22Rv1 (cell line): ENCODE results near the gene RTCA.
"Not testable (repeated sequence)": the region's sequence is repeated elsewhere in the genome, so short reads cannot be mapped to it uniquely, and the experiment has no call there.

Experiments used
- ZFX ChIP-seq: fragments of 450-650 bp; IDR thresholded peaks from 2 replicates; pipeline ENCODE4 v1.6.1; 2017; ENCODE audit warnings: antibody characterized with exemption, borderline replicate concordance
- TF ChIP-seq, protein P1 (sequence below): fragments of 450-650 bp; IDR thresholded peaks from 2 replicates; pipeline ENCODE4 v1.5.1; 2017; ENCODE audit warnings: mild to moderate bottlenecking

- TF ChIP-seq, protein P1, sequence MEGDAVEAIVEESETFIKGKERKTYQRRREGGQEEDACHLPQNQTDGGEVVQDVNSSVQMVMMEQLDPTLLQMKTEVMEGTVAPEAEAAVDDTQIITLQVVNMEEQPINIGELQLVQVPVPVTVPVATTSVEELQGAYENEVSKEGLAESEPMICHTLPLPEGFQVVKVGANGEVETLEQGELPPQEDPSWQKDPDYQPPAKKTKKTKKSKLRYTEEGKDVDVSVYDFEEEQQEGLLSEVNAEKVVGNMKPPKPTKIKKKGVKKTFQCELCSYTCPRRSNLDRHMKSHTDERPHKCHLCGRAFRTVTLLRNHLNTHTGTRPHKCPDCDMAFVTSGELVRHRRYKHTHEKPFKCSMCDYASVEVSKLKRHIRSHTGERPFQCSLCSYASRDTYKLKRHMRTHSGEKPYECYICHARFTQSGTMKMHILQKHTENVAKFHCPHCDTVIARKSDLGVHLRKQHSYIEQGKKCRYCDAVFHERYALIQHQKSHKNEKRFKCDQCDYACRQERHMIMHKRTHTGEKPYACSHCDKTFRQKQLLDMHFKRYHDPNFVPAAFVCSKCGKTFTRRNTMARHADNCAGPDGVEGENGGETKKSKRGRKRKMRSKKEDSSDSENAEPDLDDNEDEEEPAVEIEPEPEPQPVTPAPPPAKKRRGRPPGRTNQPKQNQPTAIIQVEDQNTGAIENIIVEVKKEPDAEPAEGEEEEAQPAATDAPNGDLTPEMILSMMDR, result not testable (repeated sequence)
- TF ChIP-seq ZFX, result not testable (repeated sequence)
These were observed 7.6 kb upstream of the RTCA start for GRCh38 chr1:100258427-100258826.
